ENCODE measurements around the gene ANKRD63. TPM values are rescaled to one million over a fixed set of nuclear protein-coding genes. Genes with fewer than 3 reads are reported as not detected.

ANKRD63 gene
- total RNA-seq, 1 donor = not detected

- no peak for TF ChIP-seq CTCF (IDR thresholded peaks at IDR 0.05; ENCODE audit: insufficient read depth, low read depth, low read length)
- no peak overlapping the region for H3K4me3 ChIP-seq (ENCODE audit: low read depth, low read length)
- no peak for DNase-seq (ENCODE audit: low read depth)
These were observed 31.9 kb upstream of the ANKRD63 start for GRCh38 chr15:40314723-40315276.

- DNase-seq (ENCODE audit: low read depth) = no peak
- H3K4me3 ChIP-seq (ENCODE audit: low read depth, low read length) = no peak overlapping the region
- no peak for TF ChIP-seq CTCF (IDR thresholded peaks at IDR 0.05; ENCODE audit: insufficient read depth, low read depth, low read length)
These were observed 30.9 kb upstream of the ANKRD63 start for GRCh38 chr15:40313531-40314398.

GRCh38 chr15:40312370-40313158 lies 29.7 kb upstream of the ANKRD63 start:
- no peak overlapping the region for H3K4me3 ChIP-seq (ENCODE audit: low read depth, low read length)
- no peak for TF ChIP-seq CTCF (IDR thresholded peaks at IDR 0.05; ENCODE audit: insufficient read depth, low read depth, low read length)
- DNase-seq (ENCODE audit: low read depth) = no peak

- no peak for TF ChIP-seq CTCF (IDR thresholded peaks at IDR 0.05; ENCODE audit: insufficient read depth, low read depth, low read length)
- DNase-seq (ENCODE audit: low read depth) = no peak
- H3K4me3 ChIP-seq (ENCODE audit: low read depth, low read length) = no peak overlapping the region
These were observed 28.1 kb upstream of the ANKRD63 start for GRCh38 chr15:40310993-40311392.

- H3K4me3 ChIP-seq (ENCODE audit: low read depth, low read length) = no peak overlapping the region
- peak; percentile 77 for TF ChIP-seq CTCF (IDR thresholded peaks at IDR 0.05; ENCODE audit: insufficient read depth, low read depth, low read length)
- DNase-seq (ENCODE audit: low read depth) = peak; percentile 61
These were observed 27.4 kb upstream of the ANKRD63 start for GRCh38 chr15:40310001-40310959.

- no peak overlapping the region for H3K4me3 ChIP-seq (ENCODE audit: low read depth, low read length)
- no peak for DNase-seq (ENCODE audit: low read depth)
- TF ChIP-seq CTCF (IDR thresholded peaks at IDR 0.05; ENCODE audit: insufficient read depth, low read depth, low read length) = no peak
These were observed 26.5 kb upstream of the ANKRD63 start for GRCh38 chr15:40309344-40309862.

Data from fibroblast of villous mesenchyme (primary cell).